HepG2 (cell line): ENCODE measurements around the gene CTAG1B. TPM values are rescaled to one million over a fixed set of nuclear protein-coding genes. Genes with fewer than 3 reads are reported as not detected.

Experiments
- ATAC-seq: fragments of 200-7000 bp; cut with Tn5 transposase; 3 replicates; pipeline ENCODE4 v1.9.1; 2020; ENCODE audit warnings: mild to moderate bottlenecking, moderate library complexity
- BruUV-seq: library from RNA; stranded (reverse); fragments of 400-500 nt; replicated peaks from 2 replicates; lab custom pipeline; 2021; lab: Mats Ljungman, UMichigan
- CTCF ChIA-PET: fragments of 300-600 bp; formaldehyde crosslinking; extraction: SDS; loops from one replicate; lab custom pipeline; 2021; ENCODE audit warnings: low total read pairs, inconsistent platforms, low intra/inter-chr PET ratio; lab: Yijun Ruan, JAX
- POLR2A ChIA-PET: fragments of 350-600 bp; sonication (Branson Sonifier 250); formaldehyde crosslinking; loops from one replicate; lab custom pipeline; 2020; ENCODE audit warnings: antibody characterized with exemption, inconsistent platforms; lab: Yijun Ruan, JAX
- DNase-seq: peaks from one replicate; pipeline ENCODE4 v3.0.0-alpha.2; 2015; ENCODE audit warnings: low spot score
- FAIRE-seq: peaks from 3 replicates; lab custom pipeline; 2011; peaks lifted over from hg19 to GRCh38; lab: Jason Lieb, UNC
- H2AFZ ChIP-seq: one replicate; pipeline ENCODE4 v1.6.1; 2011; ENCODE audit warnings: low read length, inconsistent platforms
- H3K27ac ChIP-seq: fragments of 300-600 bp; 3 replicates; pipeline ENCODE4 v1.8.0; 2011; ENCODE audit warnings: mixed run types, mild to moderate bottlenecking, mixed read lengths, low read length, inconsistent platforms; ENCODE audit not compliant: insufficient read depth; ENCODE audit errors: extremely low read length
- H3K27me3 ChIP-seq, 2 experiments: fragments of 200-600 bp in 1 of 2; 2 replicates in 1 of 2; 3 replicates in 1 of 2; pipeline versions ENCODE4 v1.6.0 to v1.8.0; 2011; ENCODE audit warnings: low read length in 2 of 2, mild to moderate bottlenecking in 2 of 2, moderate library complexity in 2 of 2, inconsistent platforms in 1 of 2; ENCODE audit not compliant: insufficient read depth in 2 of 2, control insufficient read depth in 1 of 2
- H3K36me3 ChIP-seq, 2 experiments: fragments of 200-600 bp in 1 of 2; replicated peaks in 1 of 2; 2 replicates in 1 of 2; 3 replicates in 1 of 2; pipeline versions ENCODE4 v1.5.1 to v1.8.0; 2011; ENCODE audit warnings: low read length in 2 of 2, inconsistent platforms in 1 of 2; ENCODE audit not compliant: insufficient read depth in 2 of 2, control insufficient read depth in 1 of 2
- H3K4me1 ChIP-seq: 2 replicates; pipeline ENCODE4 v1.5.1; 2012; ENCODE audit warnings: low read length, inconsistent platforms; ENCODE audit not compliant: insufficient read depth
- H3K4me2 ChIP-seq: 2 replicates; pipeline ENCODE4 v1.6.0; 2011; ENCODE audit warnings: low read depth, low read length, inconsistent platforms
- H3K4me3 ChIP-seq, 3 experiments: fragments of 200-600 bp in 1 of 3; sonication (generic), shearing (Covaris generic) in 1 of 3; replicated peaks in 1 of 3; 2 replicates each; pipeline ENCODE4 v1.5.1; 2011 to 2016; ENCODE audit warnings: low read length in 3 of 3, inconsistent platforms in 2 of 3, low read depth in 2 of 3, mild to moderate bottlenecking in 2 of 3, control low read depth in 1 of 3, mixed read lengths in 1 of 3; ENCODE audit not compliant: insufficient read depth in 1 of 3
- H3K79me2 ChIP-seq: one replicate; pipeline ENCODE4 v1.6.1; 2011; ENCODE audit warnings: low read length, inconsistent platforms; ENCODE audit not compliant: insufficient read depth
- H3K9ac ChIP-seq: 2 replicates; pipeline ENCODE4 v1.6.0; 2011; ENCODE audit warnings: mild to moderate bottlenecking, low read depth, low read length, inconsistent platforms; ENCODE audit not compliant: insufficient read depth
- H3K9me3 ChIP-seq: 2 replicates; pipeline ENCODE4 v1.5.1; 2012; ENCODE audit warnings: mild to moderate bottlenecking, low read length
- H4K20me1 ChIP-seq: 2 replicates; pipeline ENCODE4 v1.6.0; 2011; ENCODE audit warnings: inconsistent platforms, mild to moderate bottlenecking, low read length, moderate library complexity; ENCODE audit not compliant: insufficient read depth
- ATF7-NPFF ChIP-seq: sonication (generic); formaldehyde crosslinking; IDR thresholded peaks from 2 replicates; pipeline ENCODE4 v1.8.1; 2023; ENCODE audit warnings: mild to moderate bottlenecking, low read depth, missing genetic modification reagents, moderate library complexity
- ETV5 ChIP-seq: IDR thresholded peaks from 2 replicates; pipeline ENCODE4 v1.6.1; 2018; ENCODE audit warnings: missing biosample characterization, missing genetic modification reagents, inconsistent platforms, borderline replicate concordance
- HCFC1 ChIP-seq: fragments of 150-350 bp; IDR thresholded peaks from 2 replicates; pipeline ENCODE4 v1.6.1; 2014; ENCODE audit warnings: low read depth, low read length
- HNF1A ChIP-seq, 2 experiments: sonication (generic) in 1 of 2; formaldehyde crosslinking in 1 of 2; IDR thresholded peaks; 2 replicates each; pipeline versions ENCODE4 v1.4.0 to v1.6.1; 2016 to 2020; ENCODE audit warnings: borderline replicate concordance in 1 of 2, low read depth in 1 of 2, mild to moderate bottlenecking in 1 of 2, missing genetic modification reagents in 1 of 2
- KDM5B ChIP-seq: sonication (generic); formaldehyde crosslinking; IDR thresholded peaks from 2 replicates; pipeline ENCODE4 v1.4.0; 2020; ENCODE audit warnings: missing genetic modification reagents, mild to moderate bottlenecking, borderline replicate concordance
- MTF1 ChIP-seq: sonication (generic); formaldehyde crosslinking; IDR thresholded peaks from 2 replicates; pipeline ENCODE4 v1.5.0; 2020; ENCODE audit warnings: missing genetic modification reagents
- PCBP2 ChIP-seq: fragments of 200-400 bp; formaldehyde crosslinking; optimal IDR thresholded peaks from 2 replicates; pipeline ENCODE3; 2018; ENCODE audit warnings: low read length, low read depth; ENCODE audit not compliant: poor library complexity, severe bottlenecking
- PLRG1 ChIP-seq: fragments of 450-650 bp; conservative IDR thresholded peaks from 2 replicates; pipeline ENCODE4 v1.6.1; 2016
- TCF7L2 ChIP-seq: IDR thresholded peaks from 2 replicates; pipeline ENCODE4 v1.6.1; 2011; ENCODE audit warnings: mild to moderate bottlenecking, low read depth, low read length, moderate library complexity
- THYN1 ChIP-seq: sonication (generic); formaldehyde crosslinking; IDR thresholded peaks from 2 replicates; pipeline ENCODE4 v1.8.1; 2023; ENCODE audit warnings: low read depth, mild to moderate bottlenecking, moderate library complexity, missing genetic modification reagents, borderline replicate concordance
- ZFP36L1 ChIP-seq: sonication (generic); formaldehyde crosslinking; IDR thresholded peaks from 2 replicates; pipeline ENCODE4 v1.8.0; 2022; ENCODE audit warnings: mild to moderate bottlenecking, missing genetic modification reagents, moderate library complexity
- ZNF337 ChIP-seq: sonication (generic); formaldehyde crosslinking; IDR thresholded peaks from 2 replicates; pipeline ENCODE4 v1.5.1; 2020; ENCODE audit warnings: missing genetic modification reagents, low read depth, mild to moderate bottlenecking, borderline replicate concordance
- ZNF616 ChIP-seq: sonication (generic); formaldehyde crosslinking; IDR thresholded peaks from 2 replicates; pipeline ENCODE4 v1.5.0; 2020; ENCODE audit warnings: low read depth, mild to moderate bottlenecking, missing genetic modification reagents
- ZNF781 ChIP-seq: sonication (generic); formaldehyde crosslinking; IDR thresholded peaks from 2 replicates; pipeline ENCODE4 v1.5.1; 2020; ENCODE audit warnings: borderline replicate concordance, mild to moderate bottlenecking, missing genetic modification reagents; ENCODE audit errors: not compliant biosample characterization
- ZNF883 ChIP-seq: sonication (generic); formaldehyde crosslinking; IDR thresholded peaks from 2 replicates; pipeline ENCODE4 v1.5.1; 2020; ENCODE audit warnings: mild to moderate bottlenecking, missing genetic modification reagents; ENCODE audit errors: not compliant biosample characterization
- ZSCAN25 ChIP-seq: sonication (generic); formaldehyde crosslinking; IDR thresholded peaks from 2 replicates; pipeline ENCODE4 v1.8.0; 2022; ENCODE audit warnings: mild to moderate bottlenecking, missing genetic modification reagents
- WGBS: methylation state at CpG from one replicate; pipeline ENCODE4 v1.1.6; 2017; ENCODE audit warnings: low lambda C conversion rate; 5-methylcytosine and 5-hydroxymethylcytosine counted together
- in situ Hi-C: cut with HindIII; loops from 2 replicates; pipeline ENCODE4 v1.10.0; 2017; ENCODE audit warnings: low pct_unique_long_range_greater_than_20kb; ENCODE audit not compliant: extremely low pct_ligation_motif_present
- intact Hi-C: fragments of 100-400 bp; cut with micrococcal nuclease; formaldehyde crosslinking; loops from one replicate; pipeline ENCODE4 v1.10.0; 2022; ENCODE audit not compliant: unreplicated experiment
- polyA plus RNA-seq, 8 experiments: library from polyadenylated mRNA; depleted of rRNA in 3 of 8; stranded (reverse) in 7 of 8; unstranded in 1 of 8; fragments of >200 nt; fragmentation: Illumina TruSeq in 4 of 8; extraction: Trizol in 4 of 8; gene quantifications; 2 replicates each; pipeline versions ENCODE4 v1.2.1 to v1.2.3, GENCODE V29; 2011 to 2016; ENCODE audit warnings: low read depth in 4 of 8, missing spikeins in 1 of 8, mixed read lengths in 1 of 8; ENCODE audit not compliant: insufficient read depth in 1 of 8
- total RNA-seq, 5 experiments: library from RNA; depleted of rRNA; stranded (reverse); fragments of >200 nt; fragmentation: Illumina TruSeq; extraction: Trizol; gene quantifications; 2 replicates each; pipeline ENCODE4 v1.2.3, GENCODE V29; 2016; ENCODE audit warnings: low read depth in 1 of 5

Gene CTAG1B
- total and polyA plus RNA-seq, 2 of the 13 experiments (the other 11 are each of a cell fraction or from before 2014, with no cell fraction given), result not detected

GRCh38 chrX:154655786-154656185, 36.7 kb upstream of the CTAG1B start:
- ChIA-PET CTCF (no interaction called here), POLR2A (no interaction called here)
- in situ Hi-C loops (no loop called here), intact Hi-C loops (no loop called here)
- Histone ChIP-seq H4K20me1 (no peaks in the 10 kb centered on the region), H3K4me2 (no peak overlapping the region), H3K27me3 (no peaks in the 10 kb centered on the region; a peak in 1 of 5 replicates), H2AFZ (no peak overlapping the region), H3K79me2 (no peaks in the 10 kb centered on the region), H3K36me3 (no peaks in the 10 kb centered on the region), H3K9ac (no peak overlapping the region), H3K4me3 (no peak overlapping the region), H3K27ac (no peak overlapping the region), H3K9me3 (no peaks in the 10 kb centered on the region), H3K4me1 (no peaks in the 10 kb centered on the region)
- TF ChIP-seq ZNF781 (no peak), ZSCAN25 (CRISPR knock-in tag) (no peak), THYN1 (CRISPR knock-in tag) (no peak), KDM5B (no peak), ZNF616 (no peak), ETV5 (CRISPR knock-in tag) (no peak), ATF7-NPFF (CRISPR knock-in tag) (no peak), PLRG1 (no peak), HCFC1 (no peak), ZNF883 (CRISPR knock-in tag) (no peak)
- no peak for DNase-seq
- FAIRE-seq, result no peak
- BruUV-seq, result no TSS peak
- ATAC-seq, result no peak
- WGBS, result 80% methylated on average over 1 of the region's 11 CpGs

GRCh38 chrX:154655346-154655745, 36.3 kb upstream of the CTAG1B start:
- in situ Hi-C loops (no loop called here), intact Hi-C loops (no loop called here)
- WGBS, result 0% methylated on average over 3 of the region's 6 CpGs
- ChIA-PET CTCF (no interaction called here), POLR2A (no interaction called here)
- Histone ChIP-seq H3K36me3 (no peaks in the 10 kb centered on the region), H3K9ac (no peak overlapping the region), H3K4me1 (no peaks in the 10 kb centered on the region), H3K4me2 (no peak overlapping the region), H2AFZ (no peak overlapping the region), H3K9me3 (no peaks in the 10 kb centered on the region), H4K20me1 (no peaks in the 10 kb centered on the region), H3K79me2 (no peaks in the 10 kb centered on the region), H3K4me3 (no peak overlapping the region), H3K27me3 (no peaks in the 10 kb centered on the region; a peak in 1 of 5 replicates), H3K27ac (no peak overlapping the region)
- DNase-seq (no peak), ATAC-seq (no peak), FAIRE-seq (no peak)
- BruUV-seq, result no TSS peak
- TF ChIP-seq TCF7L2 (no peak), ZFP36L1 (CRISPR knock-in tag) (no peak), HNF1A (IDR thresholded peaks at IDR 0.05; ENCODE audit: low read depth) (no peak), HNF1A (CRISPR knock-in tag; IDR thresholded peaks at IDR 0.05; ENCODE audit: borderline replicate concordance) (no peak), PCBP2 (no peak), ZNF337 (CRISPR knock-in tag) (no peak), MTF1 (no peak), ZSCAN25 (CRISPR knock-in tag) (no peak)
